Measurements from ENCODE around the gene SPINT2. TPM values are rescaled to one million over a fixed set of nuclear protein-coding genes. Genes with fewer than 3 reads are reported as not detected.

SPINT2 gene
- total RNA-seq, 3 donors from 2014 or later (not counting 1 experiment from before 2014, with no cell fraction given), result 2.7 to 13.7 (median 6.9) TPM

GRCh38 chr19:38227287-38228004, 36.9 kb upstream of the SPINT2 start:
- no peak for TF ChIP-seq CTCF (IDR thresholded peaks at IDR 0.05)
- Mint-ChIP-seq H3K36me3 (no peaks in the 10 kb centered on the region), H3K4me1 (peaks cover 12 to 32% of the 10 kb centered on the region in 2 donors), H3K9me3 (no peaks in the 10 kb centered on the region), H3K27me3 (ENCODE audit: low read depth in 2 of 2) (peaks cover 55 to 58% of the 10 kb centered on the region in 2 donors), H3K27ac (no peak overlapping the region), H3K4me3 (no peak overlapping the region)
- Histone ChIP-seq H3K4me1 (ENCODE audit: control insufficient read depth, insufficient read depth, low read length) (peaks cover 20% of the 10 kb centered on the region), H3K27me3 (ENCODE audit: control insufficient read depth, insufficient read depth, low read length) (peaks cover 53% of the 10 kb centered on the region), H3K9me3 (ENCODE audit: control insufficient read depth, insufficient read depth, low read length) (no peaks in the 10 kb centered on the region), H3K36me3 (ENCODE audit: control insufficient read depth, insufficient read depth, low read length) (no peaks in the 10 kb centered on the region), H3K4me3 (ENCODE audit: low read length) (no peak overlapping the region), H3K27ac (ENCODE audit: low read length) (no peak overlapping the region)
- ATAC-seq (no peak), DNase-seq (no peak)
- intact Hi-C loops (cut with micrococcal nuclease), result loop anchor here (10.0 kb wide), 1 partner anchor 323 kb away; the partner anchor contains the start of genes SIPA1L3 and WDR87
- 67% methylated on average over 11 of the region's 11 CpGs for WGBS (ENCODE audit: insufficient coverage)

GRCh38 chr19:38228005-38228377, 36.4 kb upstream of the SPINT2 start:
- Mint-ChIP-seq H3K4me1 (peaks cover 12 to 32% of the 10 kb centered on the region in 2 donors), H3K36me3 (no peaks in the 10 kb centered on the region), H3K27me3 (ENCODE audit: low read depth in 2 of 2) (peaks cover 50 to 57% of the 10 kb centered on the region in 2 donors), H3K9me3 (no peaks in the 10 kb centered on the region), H3K4me3 (no peak overlapping the region), H3K27ac (no peak overlapping the region)
- ATAC-seq (no peak), DNase-seq (no peak)
- intact Hi-C loops (cut with micrococcal nuclease), result loop anchor here (10.0 kb wide), 1 partner anchor 323 kb away; the partner anchor contains the start of genes SIPA1L3 and WDR87
- Histone ChIP-seq H3K27ac (ENCODE audit: low read length) (no peak overlapping the region), H3K4me3 (ENCODE audit: low read length) (no peak overlapping the region), H3K27me3 (ENCODE audit: control insufficient read depth, insufficient read depth, low read length) (peaks cover 50% of the 10 kb centered on the region), H3K9me3 (ENCODE audit: control insufficient read depth, insufficient read depth, low read length) (no peaks in the 10 kb centered on the region), H3K4me1 (ENCODE audit: control insufficient read depth, insufficient read depth, low read length) (peaks cover 20% of the 10 kb centered on the region), H3K36me3 (ENCODE audit: control insufficient read depth, insufficient read depth, low read length) (no peaks in the 10 kb centered on the region)
- no peak for TF ChIP-seq CTCF (IDR thresholded peaks at IDR 0.05)
- WGBS (ENCODE audit: insufficient coverage), result 11% methylated on average over 11 of the region's 16 CpGs

GRCh38 chr19:38228491-38229439, 35.6 kb upstream of the SPINT2 start:
- peaks cover 44% of the 10 kb centered on the region for H3K27me3 ChIP-seq (ENCODE audit: control insufficient read depth, insufficient read depth, low read length)
- H3K36me3 ChIP-seq (ENCODE audit: control insufficient read depth, insufficient read depth, low read length), result no peaks in the 10 kb centered on the region
- H3K27ac ChIP-seq (ENCODE audit: low read length), result no peak overlapping the region
- WGBS (ENCODE audit: insufficient coverage), result 2% methylated on average over 72 of the region's 80 CpGs
- peaks cover 17% of the 10 kb centered on the region for H3K4me1 ChIP-seq (ENCODE audit: control insufficient read depth, insufficient read depth, low read length)
- no peaks in the 10 kb centered on the region for H3K9me3 ChIP-seq (ENCODE audit: control insufficient read depth, insufficient read depth, low read length)
- Mint-ChIP-seq H3K9me3 (no peaks in the 10 kb centered on the region), H3K27me3 (ENCODE audit: low read depth in 2 of 2) (peaks cover 45 to 53% of the 10 kb centered on the region in 2 donors), H3K36me3 (no peaks in the 10 kb centered on the region), H3K27ac (no peak overlapping the region), H3K4me3 (no peak overlapping the region), H3K4me1 (peaks cover 12 to 25% of the 10 kb centered on the region in 2 donors)
- no peak overlapping the region for H3K4me3 ChIP-seq (ENCODE audit: low read length)
- DNase-seq (no peak), ATAC-seq (no peak)
- intact Hi-C loops (cut with micrococcal nuclease), result loop anchor here (10.0 kb wide), 1 partner anchor 324 kb away; the partner anchor contains the start of genes SIPA1L3 and WDR87
- no peak for TF ChIP-seq CTCF (IDR thresholded peaks at IDR 0.05)

Measured in natural killer cell (primary cell).